H1 (cell line): ENCODE measurements around the gene CSF1. TPM values are rescaled to one million over a fixed set of nuclear protein-coding genes. Genes with fewer than 3 reads are reported as not detected.

Experiments
- CTCF ChIA-PET: fragments of 300-600 bp; sonication (Branson Sonifier 250); formaldehyde crosslinking; loops from one replicate; lab custom pipeline; 2021; ENCODE audit not compliant: partially characterized antibody; lab: Charles Lee
- POLR2A ChIA-PET: fragments of 300-600 bp; sonication (Branson Sonifier 250); formaldehyde crosslinking; loops from one replicate; lab custom pipeline; 2021; ENCODE audit warnings: inconsistent platforms; ENCODE audit not compliant: partially characterized antibody; lab: Charles Lee
- DNase-seq, 2 experiments: peaks; one replicate each; pipeline versions ENCODE4 v3.0.0 to v3.0.0-alpha.2; 2010 to 2022; ENCODE audit warnings: low spot score in 2 of 2, low read depth in 1 of 2, mixed read lengths in 1 of 2
- FAIRE-seq: peaks from 2 replicates; lab custom pipeline; 2011; peaks lifted over from hg19 to GRCh38; lab: Jason Lieb, UNC
- H2AFZ ChIP-seq: 2 replicates; pipeline ENCODE4 v1.8.1; 2012; ENCODE audit warnings: low read length, inconsistent platforms
- H2AK5ac ChIP-seq: 2 replicates; pipeline ENCODE4 v1.6.1; 2013; ENCODE audit warnings: low read depth, low read length
- H2BK120ac ChIP-seq: replicated peaks from 2 replicates; pipeline ENCODE3; 2013; ENCODE audit warnings: low read depth, low read length, inconsistent platforms
- H2BK12ac ChIP-seq: 2 replicates; pipeline ENCODE4 v1.6.1; 2013; ENCODE audit warnings: low read depth, low read length
- H2BK15ac ChIP-seq: 2 replicates; pipeline ENCODE4 v1.6.1; 2013; ENCODE audit warnings: low read length
- H2BK20ac ChIP-seq: 2 replicates; pipeline ENCODE4 v1.6.1; 2013; ENCODE audit warnings: low read length
- H2BK5ac ChIP-seq: 2 replicates; pipeline ENCODE4 v1.6.1; 2013; ENCODE audit warnings: low read depth, low read length
- H3K14ac ChIP-seq: 2 replicates; pipeline ENCODE4 v1.6.1; 2013; ENCODE audit warnings: inconsistent platforms; ENCODE audit not compliant: insufficient read length
- H3K18ac ChIP-seq: 2 replicates; pipeline ENCODE4 v1.6.1; 2013; ENCODE audit warnings: low read length; ENCODE audit errors: extremely low read depth
- H3K23ac ChIP-seq: 2 replicates; pipeline ENCODE4 v1.6.1; 2013; ENCODE audit warnings: inconsistent platforms; ENCODE audit not compliant: insufficient read length
- H3K23me2 ChIP-seq: 2 replicates; pipeline ENCODE4 v1.6.1; 2013; ENCODE audit warnings: low read depth, low read length
- H3K27ac ChIP-seq: 2 replicates; pipeline ENCODE4 v1.6.1; 2011; ENCODE audit warnings: low read depth, low read length, inconsistent platforms
- H3K27me3 ChIP-seq, 4 experiments: replicated peaks in 1 of 4; 1 replicate in 1 of 4; 2 replicates in 3 of 4; pipeline versions ENCODE4 v1.6.1 to v1.8.1; 2011 to 2013; ENCODE audit warnings: low read length in 3 of 4, mild to moderate bottlenecking in 3 of 4, inconsistent platforms in 2 of 4, mixed read lengths in 2 of 4, moderate library complexity in 1 of 4; ENCODE audit not compliant: control insufficient read depth in 3 of 4, insufficient read depth in 3 of 4; ENCODE audit errors: extremely low read depth in 1 of 4
- H3K36me3 ChIP-seq, 4 experiments: 2 replicates each; pipeline versions ENCODE4 v1.6.1 to v1.8.1; 2011 to 2013; ENCODE audit warnings: mild to moderate bottlenecking in 4 of 4, low read length in 3 of 4, moderate library complexity in 2 of 4, control low read depth in 1 of 4, inconsistent platforms in 1 of 4; ENCODE audit not compliant: insufficient read depth in 4 of 4, control insufficient read depth in 2 of 4
- H3K4ac ChIP-seq: replicated peaks from 2 replicates; pipeline ENCODE3; 2013; ENCODE audit warnings: low read length, low read depth, mixed read lengths, inconsistent platforms; ENCODE audit not compliant: insufficient read length
- H3K4me1 ChIP-seq, 4 experiments: replicated peaks in 1 of 4; 1 replicate in 1 of 4; 2 replicates in 3 of 4; pipeline versions ENCODE4 v1.6.1 to v1.8.1; 2011 to 2013; ENCODE audit warnings: low read length in 3 of 4, inconsistent platforms in 2 of 4, mixed read lengths in 1 of 4; ENCODE audit not compliant: insufficient read depth in 4 of 4, control insufficient read depth in 3 of 4
- H3K4me2 ChIP-seq, 2 experiments: 2 replicates each; pipeline versions ENCODE4 v1.6.1 to v1.8.1; 2011 to 2013; ENCODE audit warnings: low read depth in 2 of 2, low read length in 2 of 2, control low read depth in 1 of 2, inconsistent platforms in 1 of 2, mild to moderate bottlenecking in 1 of 2; ENCODE audit not compliant: insufficient read depth in 1 of 2
- H3K4me3 ChIP-seq, 4 experiments: fragments of 200-600, 300-600 bp in 1 of 4; sonication (generic), shearing (Covaris generic), sonication (Bioruptor Twin) in 1 of 4; 2 replicates each; pipeline versions ENCODE4 v1.5.1 to v1.8.1; 2011 to 2016; ENCODE audit warnings: low read length in 4 of 4, low read depth in 3 of 4, control low read depth in 2 of 4, inconsistent platforms in 2 of 4, mild to moderate bottlenecking in 2 of 4, mixed read lengths in 1 of 4, moderate library complexity in 1 of 4; ENCODE audit not compliant: insufficient read depth in 2 of 4; ENCODE audit errors: extremely low read depth in 1 of 4
- H3K56ac ChIP-seq: replicated peaks from 2 replicates; pipeline ENCODE3; 2013; ENCODE audit warnings: low read depth, mild to moderate bottlenecking, mixed read lengths, low read length, inconsistent platforms; ENCODE audit not compliant: insufficient read length
- H3K79me1 ChIP-seq: 2 replicates; pipeline ENCODE4 v1.6.1; 2013; ENCODE audit warnings: low read depth, low read length, control low read depth
- H3K79me2 ChIP-seq, 2 experiments: 2 replicates each; pipeline versions ENCODE4 v1.6.1 to v1.8.1; 2012 to 2013; ENCODE audit warnings: low read length in 2 of 2, mild to moderate bottlenecking in 2 of 2, inconsistent platforms in 1 of 2; ENCODE audit not compliant: insufficient read depth in 2 of 2, control insufficient read depth in 1 of 2
- H3K9ac ChIP-seq, 4 experiments: replicated peaks in 1 of 4; 1 replicate in 1 of 4; 2 replicates in 3 of 4; pipeline versions ENCODE4 v1.6.1 to v1.8.1; 2011 to 2013; ENCODE audit warnings: low read depth in 3 of 4, low read length in 3 of 4, control low read depth in 2 of 4, mild to moderate bottlenecking in 2 of 4, moderate library complexity in 2 of 4, inconsistent platforms in 1 of 4; ENCODE audit errors: extremely low read depth in 1 of 4
- H3K9me3 ChIP-seq, 2 experiments: 2 replicates each; pipeline versions ENCODE4 v1.6.1 to v1.8.1; 2012 to 2013; ENCODE audit warnings: mild to moderate bottlenecking in 2 of 2, moderate library complexity in 2 of 2, control low read depth in 1 of 2, inconsistent platforms in 1 of 2, low read depth in 1 of 2, low read length in 1 of 2, mixed read lengths in 1 of 2; ENCODE audit not compliant: insufficient read depth in 2 of 2
- H4K20me1 ChIP-seq, 2 experiments: replicated peaks in 1 of 2; 2 replicates each; pipeline versions ENCODE3 to v1.8.1; 2011 to 2013; ENCODE audit warnings: inconsistent platforms in 2 of 2, low read length in 2 of 2, mild to moderate bottlenecking in 1 of 2; ENCODE audit not compliant: insufficient read depth in 2 of 2, control insufficient read depth in 1 of 2
- H4K5ac ChIP-seq: 2 replicates; pipeline ENCODE4 v1.6.1; 2013; ENCODE audit warnings: low read length, low read depth, mixed read lengths, inconsistent platforms; ENCODE audit not compliant: insufficient read length
- H4K8ac ChIP-seq: 2 replicates; pipeline ENCODE4 v1.8.0; 2013; ENCODE audit warnings: mild to moderate bottlenecking, moderate library complexity, low read length, inconsistent platforms; ENCODE audit not compliant: insufficient read depth; ENCODE audit errors: extremely low read depth
- H4K91ac ChIP-seq: replicated peaks from 2 replicates; pipeline ENCODE3; 2013; ENCODE audit warnings: low read length, mixed read lengths, inconsistent platforms; ENCODE audit not compliant: insufficient read length
- ATF2 ChIP-seq: IDR thresholded peaks from 2 replicates; pipeline ENCODE4 v1.6.1; 2012; ENCODE audit warnings: low read length, inconsistent platforms
- BCL11A ChIP-seq, 2 experiments: IDR thresholded peaks; one replicate each; pipeline ENCODE4 v1.6.1; 2011; ENCODE audit warnings: low read depth in 2 of 2, low read length in 2 of 2, mild to moderate bottlenecking in 2 of 2
- JUND ChIP-seq: IDR thresholded peaks from 2 replicates; pipeline ENCODE4 v1.6.1; 2011; ENCODE audit warnings: mild to moderate bottlenecking, improper control_type of control experiment, low read length
- NRF1 ChIP-seq: IDR thresholded peaks from 2 replicates; pipeline ENCODE4 v1.6.1; 2011; ENCODE audit warnings: mild to moderate bottlenecking, low read depth, low read length, improper control_type of control experiment
- POLR2A ChIP-seq, 2 experiments: IDR thresholded peaks; 1 replicate in 1 of 2; 2 replicates in 1 of 2; pipeline ENCODE4 v1.6.1; 2011; ENCODE audit warnings: low read depth in 2 of 2, low read length in 2 of 2, mild to moderate bottlenecking in 2 of 2; ENCODE audit errors: control extremely low read depth in 1 of 2
- RBBP5 ChIP-seq: IDR thresholded peaks from 2 replicates; pipeline ENCODE4 v1.7.1; 2012; ENCODE audit warnings: low read depth, mild to moderate bottlenecking, inconsistent platforms, low read length, moderate library complexity, borderline replicate concordance
- SP1 ChIP-seq: IDR thresholded peaks from 2 replicates; pipeline ENCODE4 v1.6.1; 2011; ENCODE audit warnings: low read depth, low read length
- SP4 ChIP-seq: IDR thresholded peaks from 2 replicates; pipeline ENCODE4 v1.6.1; 2012; ENCODE audit warnings: low read length, inconsistent platforms
- SUZ12 ChIP-seq: fragments of 200-600 bp; sonication (generic); IDR thresholded peaks from 2 replicates; pipeline ENCODE4 v1.6.1; 2012; ENCODE audit warnings: mild to moderate bottlenecking, inconsistent platforms, low read length, moderate library complexity, mixed read lengths
- TAF7 ChIP-seq: optimal IDR thresholded peaks from 2 replicates; pipeline ENCODE3; 2011; ENCODE audit warnings: low read depth, mild to moderate bottlenecking, inconsistent platforms, low read length, moderate library complexity, borderline replicate concordance
- TBP ChIP-seq: IDR thresholded peaks from 2 replicates; pipeline ENCODE4 v1.6.1; 2011; ENCODE audit warnings: low read depth, low read length, improper control_type of control experiment
- ZNF274 ChIP-seq: IDR thresholded peaks from 2 replicates; pipeline ENCODE4 v1.7.0; 2012; ENCODE audit warnings: low read length, borderline replicate concordance; ENCODE audit errors: extremely low read depth
- WGBS, 2 experiments: shearing (Covaris generic) in 1 of 2; methylation state at CpG; one replicate each; pipeline versions ENCODE4 v1.1.6 to v1.1.7; 2013 to 2015; ENCODE audit warnings: low lambda C conversion rate in 2 of 2, mixed read lengths in 2 of 2, inconsistent platforms in 1 of 2, low coverage in 1 of 2, missing lambda C conversion rate in 1 of 2; ENCODE audit not compliant: insufficient replicate concordance in 2 of 2, insufficient coverage in 1 of 2, insufficient read length in 1 of 2; ENCODE audit errors: extremely low coverage in 1 of 2, missing lambda C conversion rate in 1 of 2; 5-methylcytosine and 5-hydroxymethylcytosine counted together
- polyA plus RNA-seq, 7 experiments: library from polyadenylated mRNA; depleted of rRNA in 3 of 7; stranded (reverse) in 5 of 7; unstranded in 2 of 7; fragments of >200 nt in 5 of 7; fragments of 200-250 nt in 2 of 7; gene quantifications; 1 replicate in 5 of 7; 2 replicates in 1 of 7; 4 replicates in 1 of 7; pipeline versions ENCODE4 v1.2.1 to v1.2.3, GENCODE V29; 2011 to 2013; ENCODE audit warnings: missing spikeins in 2 of 7, mixed read lengths in 2 of 7
- total RNA-seq: library from RNA; stranded (reverse); fragmentation: NEBNext Ultra II Directional; extraction: Animal tissue kit (Norgen Biotek cat#: 25700); gene quantifications from 2 replicates; pipeline ENCODE4 v1.2.1, GENCODE V29; 2021

The CSF1 gene
- total and polyA plus RNA-seq, 2 of the 8 experiments (the other 6 are each of a cell fraction or from before 2014, with no cell fraction given): 3.3 to 5.4 TPM

GRCh38 chr1:109905491-109905890 is 5.2 kb upstream of the CSF1 start:
- no peak for FAIRE-seq
- POLR2A ChIA-PET: no interaction called here
- TF ChIP-seq RBBP5 (no peak), TBP (no peak), TAF7 (no peak), SUZ12 (no peak), JUND (no peak), ATF2 (no peak), SP4 (no peak), NRF1 (no peak), ZNF274 (no peak), SP1 (no peak), BCL11A (IDR thresholded peaks at IDR 0.05; ENCODE audit: low read depth in 2 of 2, low read length in 2 of 2) (no peak), POLR2A (IDR thresholded peaks at IDR 0.05; ENCODE audit: control extremely low read depth in 1 of 2, low read depth in 2 of 2, low read length in 2 of 2) (no peak)

More at GRCh38 chr1:109905491-109905890, 5.2 kb upstream of the CSF1 start:
- Histone ChIP-seq H3K23me2 (peaks cover 3% of the 10 kb centered on the region; the same call in 1 of the 2 replicates), H3K4me1 (peaks cover 2 to 10% (median 6%) of the 10 kb centered on the region in 4 experiments), H3K9ac (no peak overlapping the region), H2BK12ac (no peak overlapping the region), H3K27ac (no peak overlapping the region), H3K79me1 (no peaks in the 10 kb centered on the region), H2AFZ (no peak overlapping the region), H3K27me3 (peaks cover 7 to 30% (median 23%) of the 10 kb centered on the region in 4 experiments), H3K4me3 (no peak overlapping the region), H2BK15ac (no peak overlapping the region), H2BK120ac (no peak overlapping the region), H3K18ac (no peak overlapping the region), H3K4ac (no peak overlapping the region), H3K4me2 (no peak overlapping the region), H3K79me2 (no peaks in the 10 kb centered on the region), H4K5ac (no peak overlapping the region), H3K9me3 (peaks cover 0 to 2% of the 10 kb centered on the region in 2 experiments; a peak in 1 of 4 replicates), H2BK20ac (no peak overlapping the region), H3K56ac (no peak overlapping the region), H3K14ac (no peak overlapping the region), H4K91ac (no peak overlapping the region), H4K8ac (no peak overlapping the region), H3K23ac (no peak overlapping the region), H2BK5ac (no peak overlapping the region), H4K20me1 (no peaks in the 10 kb centered on the region), H3K36me3 (no peaks in the 10 kb centered on the region), H2AK5ac (no peak overlapping the region)
- 88% methylated on average over 6 of the region's 7 CpGs; no CpG with 5 or more reads in 1 of the 2 experiments for WGBS, 2 experiments
- CTCF ChIA-PET: interaction anchor here (0.5 to 1.4 kb wide), 3 partner anchors 13 to 407 kb away, joined by 3 to 7 read pairs (median 5); no protein-coding TSS in a partner anchor
- DNase-seq: no peak
